Esophagus squamous epithelium (tissue), 4 donors: ENCODE results near the gene ZNF597.

Experiments used
- CTCF ChIP-seq, 6 experiments: fragments of 450-650 bp in 4 of 6; fragments of 200-600 bp in 2 of 6; sonication (generic) in 2 of 6; IDR thresholded peaks; one replicate each; pipeline ENCODE4 v1.5.1; 2016 to 2019; ENCODE audit warnings: antibody characterized with exemption in 6 of 6, mild to moderate bottlenecking in 4 of 6, moderate library complexity in 4 of 6
- POLR2A ChIP-seq, 4 donors: fragments of 450-650 bp; IDR thresholded peaks; one replicate each; pipeline ENCODE4 v1.6.1; 2017; ENCODE audit warnings: antibody characterized with exemption in 4 of 4, mild to moderate bottlenecking in 4 of 4, moderate library complexity in 3 of 4

- TF ChIP-seq CTCF (IDR thresholded peaks at IDR 0.05): no peak
- TF ChIP-seq POLR2A (IDR thresholded peaks at IDR 0.05): no peak
Measured at GRCh38 chr16:3413730-3414379, 29.4 kb downstream of the ZNF597 start.
